ENCODE results near the gene AIFM3.

DNA sequence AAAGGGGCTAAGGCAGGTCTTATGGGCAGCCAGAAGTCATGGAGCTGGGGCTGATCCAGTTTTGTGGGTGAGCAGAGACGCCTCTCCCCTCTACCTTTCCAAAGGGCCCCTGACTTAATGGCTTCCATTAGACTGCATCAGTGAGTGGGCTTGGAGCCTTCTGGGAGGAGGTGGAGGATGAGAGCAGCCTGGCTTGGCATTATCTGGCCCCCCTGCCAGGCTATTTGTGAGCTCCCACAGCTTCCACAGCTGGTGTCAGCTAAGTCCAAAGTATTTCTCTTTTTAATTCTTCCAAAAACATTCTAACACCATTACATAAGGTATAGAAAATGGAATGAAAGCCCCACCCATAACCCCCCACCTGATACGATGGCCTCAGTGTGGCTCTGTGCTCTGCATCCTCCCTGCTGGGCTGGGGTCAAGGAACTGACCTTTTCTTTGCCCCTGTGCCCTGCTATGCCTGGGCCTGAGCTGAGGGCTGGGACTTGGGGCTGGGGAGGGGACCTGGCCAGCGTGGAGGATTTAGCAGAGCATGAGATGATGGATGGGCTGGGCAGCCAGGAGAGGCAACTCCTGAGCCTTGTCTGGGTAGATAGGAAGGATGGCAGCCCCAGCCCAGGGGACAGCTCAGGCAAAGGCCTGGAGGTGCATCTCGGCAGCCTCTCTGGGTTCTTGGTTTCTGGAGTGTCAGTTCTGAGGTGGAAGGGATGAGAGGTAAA lies 4.0 kb downstream of the AIFM3 start:
- TF ChIP-seq, protein P1, sequence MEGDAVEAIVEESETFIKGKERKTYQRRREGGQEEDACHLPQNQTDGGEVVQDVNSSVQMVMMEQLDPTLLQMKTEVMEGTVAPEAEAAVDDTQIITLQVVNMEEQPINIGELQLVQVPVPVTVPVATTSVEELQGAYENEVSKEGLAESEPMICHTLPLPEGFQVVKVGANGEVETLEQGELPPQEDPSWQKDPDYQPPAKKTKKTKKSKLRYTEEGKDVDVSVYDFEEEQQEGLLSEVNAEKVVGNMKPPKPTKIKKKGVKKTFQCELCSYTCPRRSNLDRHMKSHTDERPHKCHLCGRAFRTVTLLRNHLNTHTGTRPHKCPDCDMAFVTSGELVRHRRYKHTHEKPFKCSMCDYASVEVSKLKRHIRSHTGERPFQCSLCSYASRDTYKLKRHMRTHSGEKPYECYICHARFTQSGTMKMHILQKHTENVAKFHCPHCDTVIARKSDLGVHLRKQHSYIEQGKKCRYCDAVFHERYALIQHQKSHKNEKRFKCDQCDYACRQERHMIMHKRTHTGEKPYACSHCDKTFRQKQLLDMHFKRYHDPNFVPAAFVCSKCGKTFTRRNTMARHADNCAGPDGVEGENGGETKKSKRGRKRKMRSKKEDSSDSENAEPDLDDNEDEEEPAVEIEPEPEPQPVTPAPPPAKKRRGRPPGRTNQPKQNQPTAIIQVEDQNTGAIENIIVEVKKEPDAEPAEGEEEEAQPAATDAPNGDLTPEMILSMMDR (conservative IDR thresholded peaks at IDR 0.05): no peak
- TF ChIP-seq EZH2 (IDR thresholded peaks at IDR 0.05; ENCODE audit: low read depth): no peak

Measured in PC-9 (cell line).